Endothelial cell of umbilical vein (primary cell): ENCODE measurements around the gene LRP1B.

Experiments used
- EZH2 ChIP-seq: IDR thresholded peaks from 2 replicates; pipeline ENCODE4 v1.6.1; 2012; ENCODE audit warnings: borderline replicate concordance, low read depth, mild to moderate bottlenecking, moderate library complexity, low read length, inconsistent platforms; ENCODE audit not compliant: severe bottlenecking
- POLR2AphosphoS5 ChIP-seq: IDR thresholded peaks from 2 replicates; pipeline ENCODE4 v1.6.1; 2012; ENCODE audit warnings: low read depth, mild to moderate bottlenecking, control low read depth, low read length, moderate library complexity; ENCODE audit not compliant: insufficient read depth
- TF ChIP-seq, protein P1 (sequence below), 2 donors: IDR thresholded peaks; 1 replicate in 1 of 2; 2 replicates in 1 of 2; pipeline ENCODE4 v1.5.1; 2011; ENCODE audit warnings: low read length in 2 of 2, mild to moderate bottlenecking in 2 of 2, moderate library complexity in 2 of 2, control low read depth in 1 of 2, inconsistent platforms in 1 of 2, low read depth in 1 of 2; ENCODE audit not compliant: insufficient read depth in 1 of 2; ENCODE audit errors: extremely low read depth in 1 of 2

DNA sequence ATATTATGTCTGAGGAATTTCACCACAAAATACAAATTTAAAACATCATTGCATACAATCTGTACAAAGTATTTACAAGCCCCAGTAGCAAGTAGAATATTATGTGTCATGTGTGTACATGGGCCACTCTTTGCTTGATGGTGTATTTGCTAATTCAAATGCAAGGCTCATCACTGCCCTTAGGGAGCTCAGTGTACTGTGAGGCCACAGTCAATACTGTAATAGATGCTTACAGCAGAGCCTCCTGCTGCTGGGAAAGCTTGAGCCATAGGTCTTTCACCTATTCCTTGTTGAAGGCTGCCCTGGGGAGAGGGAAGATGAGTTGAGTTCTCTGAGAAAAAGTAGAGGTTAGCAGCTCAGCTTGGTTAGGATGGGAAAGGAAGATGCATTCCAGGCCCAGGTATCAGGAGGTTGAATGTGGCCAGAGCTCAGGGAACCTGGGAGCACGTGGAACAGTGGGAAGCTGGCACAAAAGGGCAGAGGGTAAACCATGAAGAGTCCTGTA, 189.6 kb downstream of the LRP1B start:
- no peak for TF ChIP-seq EZH2
- TF ChIP-seq, protein P1, sequence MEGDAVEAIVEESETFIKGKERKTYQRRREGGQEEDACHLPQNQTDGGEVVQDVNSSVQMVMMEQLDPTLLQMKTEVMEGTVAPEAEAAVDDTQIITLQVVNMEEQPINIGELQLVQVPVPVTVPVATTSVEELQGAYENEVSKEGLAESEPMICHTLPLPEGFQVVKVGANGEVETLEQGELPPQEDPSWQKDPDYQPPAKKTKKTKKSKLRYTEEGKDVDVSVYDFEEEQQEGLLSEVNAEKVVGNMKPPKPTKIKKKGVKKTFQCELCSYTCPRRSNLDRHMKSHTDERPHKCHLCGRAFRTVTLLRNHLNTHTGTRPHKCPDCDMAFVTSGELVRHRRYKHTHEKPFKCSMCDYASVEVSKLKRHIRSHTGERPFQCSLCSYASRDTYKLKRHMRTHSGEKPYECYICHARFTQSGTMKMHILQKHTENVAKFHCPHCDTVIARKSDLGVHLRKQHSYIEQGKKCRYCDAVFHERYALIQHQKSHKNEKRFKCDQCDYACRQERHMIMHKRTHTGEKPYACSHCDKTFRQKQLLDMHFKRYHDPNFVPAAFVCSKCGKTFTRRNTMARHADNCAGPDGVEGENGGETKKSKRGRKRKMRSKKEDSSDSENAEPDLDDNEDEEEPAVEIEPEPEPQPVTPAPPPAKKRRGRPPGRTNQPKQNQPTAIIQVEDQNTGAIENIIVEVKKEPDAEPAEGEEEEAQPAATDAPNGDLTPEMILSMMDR (IDR thresholded peaks at IDR 0.05; ENCODE audit: extremely low read depth in 1 of 2, insufficient read depth in 1 of 2, low read depth in 1 of 2, low read length in 2 of 2): no peak
- no peak for TF ChIP-seq POLR2AphosphoS5
